DMS53 treated with DMSO at 0.1 percent for 48 hours (cell line): ENCODE measurements around the gene STAM.

Experiments
- DNase-seq: peaks from one replicate; lab custom pipeline; 2025; ENCODE audit not compliant: unreplicated experiment; lab: John Stamatoyannopoulos, UW

The STAM gene

DNA sequence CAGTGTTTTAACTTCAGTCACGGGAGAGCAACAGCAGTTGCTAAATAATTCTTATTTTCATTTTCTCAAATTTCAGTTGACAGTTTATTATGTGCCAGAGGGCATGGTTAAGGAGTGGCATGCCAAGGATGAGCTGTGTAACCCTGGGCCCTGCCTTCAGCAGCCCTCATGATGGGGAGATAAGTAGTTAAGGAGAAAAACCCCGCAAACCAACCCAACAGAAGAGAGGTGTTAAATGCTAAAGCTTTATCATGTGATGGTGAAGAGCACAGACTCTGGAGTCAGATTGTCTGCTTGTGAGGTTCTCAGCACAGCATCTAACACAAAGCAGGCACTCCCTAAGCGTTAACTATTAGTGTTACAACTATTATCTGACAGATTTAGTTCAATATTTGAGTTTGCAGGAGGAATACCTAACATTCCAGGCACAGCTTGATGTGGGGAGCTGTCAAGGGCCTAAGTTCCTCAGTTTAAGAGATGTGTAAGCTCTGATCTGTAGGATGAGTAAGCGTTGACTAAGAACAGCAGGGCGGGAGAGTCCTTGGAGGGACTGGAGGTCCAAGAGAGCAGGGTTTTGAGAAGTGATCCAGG, 29.6 kb downstream of the STAM start:
- DNase-seq = no peak

DNA sequence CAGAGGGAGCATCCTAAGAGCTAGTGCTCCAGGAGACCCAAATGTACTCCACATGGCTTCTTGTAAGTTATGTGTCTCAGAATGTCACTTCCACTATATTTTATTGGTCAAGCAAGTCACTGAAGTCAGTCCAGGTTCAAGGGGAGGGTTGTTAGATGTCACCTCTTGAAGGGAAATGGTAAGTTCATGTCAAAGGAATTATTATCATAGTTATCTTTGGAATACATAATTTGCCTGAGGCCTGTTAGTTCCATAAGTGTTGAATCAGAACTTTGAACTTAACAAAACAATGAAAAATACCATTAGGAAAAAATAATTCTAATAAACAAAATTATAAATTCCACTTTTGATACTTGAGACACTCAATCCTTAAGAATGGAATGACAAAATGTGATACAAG, 30.6 kb downstream of the STAM start:
- no peak for DNase-seq

- DNase-seq = no peak
Measured at GRCh38 chr10:17675638-17676037, 31.7 kb downstream of the STAM start.

DNA sequence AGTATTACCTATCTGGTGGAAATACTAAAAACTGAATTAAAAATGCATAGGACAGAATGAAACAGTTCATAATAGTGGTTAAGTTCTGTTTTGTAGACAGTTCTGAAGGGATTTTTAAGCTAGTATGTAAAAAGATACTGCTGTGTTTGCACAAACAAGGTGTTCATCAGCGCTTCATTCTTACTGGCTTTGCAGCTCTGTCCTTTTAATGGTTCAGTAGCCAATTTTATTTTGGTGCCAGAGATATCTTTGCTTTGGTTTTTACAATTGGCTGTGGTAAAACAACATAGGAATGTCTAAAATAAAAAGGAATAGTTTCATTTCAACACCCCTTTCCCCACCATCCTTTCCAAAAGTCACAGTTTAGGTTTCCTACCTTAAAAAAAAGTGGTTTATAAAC, 33.0 kb downstream of the STAM start:
- no peak for DNase-seq

DNA sequence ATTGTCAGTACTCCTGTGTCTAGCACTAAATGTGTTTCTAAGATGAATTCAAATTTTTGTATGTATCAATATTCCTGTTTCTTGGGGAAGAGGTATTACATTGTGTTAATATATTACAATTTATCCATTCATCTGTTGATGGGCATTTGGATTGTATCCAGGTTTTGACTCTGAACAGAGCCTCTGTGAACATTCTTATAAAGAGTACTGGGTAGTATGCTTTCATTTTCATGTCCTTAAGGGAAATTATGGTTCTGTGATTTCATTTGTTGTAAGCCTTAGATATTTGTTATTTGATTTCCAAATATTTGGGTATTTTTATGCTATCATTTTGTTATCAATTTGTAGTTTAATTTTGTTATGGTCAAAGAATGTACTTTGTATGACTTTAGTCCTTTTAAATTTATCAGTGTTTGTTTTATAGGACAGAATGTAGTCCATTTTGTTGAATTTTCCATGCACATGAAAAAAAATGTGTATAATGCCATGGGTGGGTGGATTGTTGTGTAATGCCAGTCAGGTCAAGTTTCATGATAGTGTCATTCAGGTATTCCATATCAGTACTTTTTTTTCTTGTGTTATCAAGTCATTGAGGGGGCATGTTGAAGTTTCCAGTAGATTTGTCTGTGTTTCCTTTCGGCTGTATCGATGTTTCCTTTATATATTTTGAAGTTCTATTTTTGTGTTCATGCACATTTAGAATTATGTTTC, 38.4 kb downstream of the STAM start:
- no peak for DNase-seq

DNA sequence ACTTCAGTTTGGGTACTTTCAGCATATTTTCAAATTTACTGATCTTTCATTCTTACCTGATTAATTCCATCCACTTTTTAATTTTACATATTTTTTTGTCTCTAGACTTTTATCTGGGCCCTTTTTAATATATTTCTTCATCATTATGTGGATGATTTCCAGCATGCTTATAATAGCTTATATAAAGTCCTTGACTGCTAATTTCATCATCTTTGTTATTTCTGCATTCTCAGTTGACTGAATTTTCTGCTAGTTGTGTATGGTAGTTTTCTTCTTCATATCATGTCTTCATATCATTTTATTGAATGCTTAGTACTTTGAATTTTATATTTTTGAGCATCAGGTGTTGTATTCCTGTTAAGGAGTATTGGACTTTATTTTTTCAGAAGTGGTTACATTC, 39.6 kb downstream of the STAM start:
- DNase-seq = no peak

DNA sequence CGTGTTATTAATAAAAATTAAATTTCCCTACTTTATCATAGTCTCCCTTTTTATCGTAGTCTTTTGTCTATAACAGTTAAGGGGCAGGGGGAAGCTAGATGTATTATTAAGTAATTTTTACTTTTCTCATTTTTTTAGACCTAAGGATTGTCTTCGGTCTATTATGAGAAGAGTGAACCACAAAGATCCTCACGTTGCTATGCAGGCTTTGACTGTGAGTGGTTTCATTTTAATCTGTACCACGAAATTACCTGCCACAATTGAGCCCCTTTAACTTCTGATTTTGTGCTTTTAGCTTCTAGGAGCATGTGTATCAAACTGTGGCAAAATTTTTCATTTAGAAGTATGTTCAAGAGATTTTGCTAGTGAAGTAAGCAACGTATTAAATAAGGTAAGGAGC, 40.6 kb downstream of the STAM start:
- no peak for DNase-seq

GRCh38 chr10:17685233-17685840, 41.4 kb downstream of the STAM start:
- DNase-seq = no peak

- DNase-seq = no peak
Measured at GRCh38 chr10:17687117-17687831, 43.3 kb downstream of the STAM start.

GRCh38 chr10:17689137-17689536, 45.2 kb downstream of the STAM start:
- DNase-seq = no peak

GRCh38 chr10:17693009-17693408, 49.1 kb downstream of the STAM start:
- DNase-seq = no peak

DNA sequence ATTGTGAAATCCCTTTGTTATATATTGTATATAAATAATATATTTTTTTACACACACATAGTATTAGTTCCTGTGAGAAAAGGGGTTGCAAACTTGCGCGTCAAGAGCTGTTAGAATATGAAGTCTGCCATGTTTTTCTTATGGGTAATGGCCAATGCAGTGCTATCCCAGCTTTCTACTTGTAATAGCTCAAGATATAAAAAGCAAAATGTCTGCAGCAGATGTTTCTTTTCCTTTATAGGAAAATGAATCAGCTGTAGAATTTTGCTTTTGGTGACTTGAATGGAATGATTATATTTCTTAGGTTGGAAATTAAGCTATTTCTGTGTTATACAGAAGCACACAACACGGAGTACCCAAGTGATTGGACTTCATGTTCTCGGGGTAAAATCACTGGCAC, 54.7 kb downstream of the STAM start:
- DNase-seq = no peak

DNA sequence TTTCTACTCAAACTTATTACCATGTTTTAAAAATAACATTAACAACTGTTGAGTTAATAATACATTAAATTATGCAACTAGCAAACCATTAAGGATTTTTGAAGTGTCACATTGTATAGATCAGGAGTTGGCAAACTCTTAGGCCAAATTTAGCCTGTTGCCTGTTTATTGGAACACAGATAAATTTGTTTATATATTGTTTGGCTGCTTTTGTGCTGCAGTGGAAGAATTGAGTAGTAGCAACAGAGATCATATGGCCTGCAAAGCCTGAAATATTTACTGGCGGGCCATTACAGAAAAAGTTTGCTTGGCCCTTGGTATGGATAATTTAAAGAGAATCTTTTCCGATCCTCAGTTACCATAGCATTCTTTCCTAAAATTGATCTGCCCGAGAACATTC, 57.4 kb downstream of the STAM start:
- no peak for DNase-seq

GRCh38 chr10:17703706-17704105, 59.8 kb downstream of the STAM start:
- no peak for DNase-seq

GRCh38 chr10:17708821-17709220, 64.9 kb downstream of the STAM start:
- DNase-seq = no peak

DNA sequence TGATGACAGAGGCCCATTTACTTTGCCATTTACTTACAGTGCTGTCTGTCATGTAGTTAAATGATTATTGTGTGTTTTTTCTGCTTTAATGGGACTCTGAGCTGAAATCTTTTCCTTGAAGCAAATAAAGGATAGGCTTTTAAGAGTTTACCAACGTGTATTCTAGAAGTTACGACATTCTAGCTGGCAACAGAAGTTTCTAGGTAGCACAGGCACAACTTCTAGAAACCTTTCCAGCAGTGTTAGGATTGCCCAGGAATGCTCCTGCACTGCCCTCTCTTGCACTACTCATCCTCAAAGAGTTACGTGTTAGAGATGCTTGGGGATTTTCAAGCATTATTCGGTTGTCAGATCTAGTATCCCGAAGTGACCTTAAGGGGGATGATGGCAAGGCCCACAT, 65.5 kb downstream of the STAM start:
- DNase-seq = no peak

- DNase-seq = no peak
Measured at GRCh38 chr10:17710181-17710580, 66.2 kb downstream of the STAM start.

DNA sequence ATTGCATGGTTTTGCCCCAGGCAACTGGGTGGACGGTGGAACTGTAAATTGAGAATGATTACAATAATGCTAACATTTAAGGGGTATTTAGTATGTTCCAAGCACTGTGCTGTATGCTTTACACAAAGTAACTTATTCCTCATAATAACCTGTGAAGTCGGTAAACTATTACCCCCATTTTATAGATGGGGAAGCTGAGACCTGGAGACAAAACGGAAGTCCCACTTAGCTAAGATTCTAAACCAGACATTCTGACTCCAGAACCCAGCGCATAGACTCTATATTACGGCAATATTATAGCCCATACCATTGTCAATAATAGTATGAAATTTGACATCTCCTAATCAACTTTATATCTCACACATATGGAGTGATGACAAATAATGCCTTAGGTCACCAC, 68.1 kb downstream of the STAM start:
- no peak for DNase-seq

- no peak for DNase-seq
Measured at GRCh38 chr10:17712717-17713471, 68.9 kb downstream of the STAM start.

DNA sequence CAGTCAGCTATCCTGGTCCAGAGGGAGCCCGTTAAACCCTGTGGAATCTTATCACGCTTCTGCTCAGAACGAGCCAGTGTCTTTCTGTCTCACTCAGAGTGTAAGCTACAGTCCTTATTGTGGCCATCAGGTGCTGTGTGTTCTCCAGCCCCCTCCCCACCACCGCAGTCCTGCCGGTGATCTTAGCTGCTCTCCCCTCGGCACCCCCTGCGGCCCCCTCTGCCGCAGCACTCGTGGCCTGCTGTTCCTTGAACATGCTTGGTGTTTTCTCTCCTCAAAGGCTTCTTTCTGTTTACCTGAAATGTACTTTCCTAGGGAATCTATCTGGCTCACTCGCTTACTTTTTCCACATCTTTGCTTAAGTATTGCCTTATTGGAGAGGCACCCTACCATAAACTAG, 69.8 kb downstream of the STAM start:
- DNase-seq = no peak

GRCh38 chr10:17716161-17716560, 72.2 kb downstream of the STAM start:
- DNase-seq = no peak
